Activated CD8-positive, alpha-beta T cell treated with anti-CD3 and anti-CD28 coated beads for 36 hours (primary cell): ENCODE data around the gene CNPY3. TPM values are rescaled to one million over a fixed set of nuclear protein-coding genes. Genes with fewer than 3 reads are reported as not detected.

Experiments
- ATAC-seq: fragments of 200-7000 bp; cut with Tn5 transposase; one replicate; pipeline ENCODE4 v1.10.0; 2021; ENCODE audit warnings: mild to moderate bottlenecking, moderate library complexity
- CTCF ChIA-PET: fragments of 350-600 bp; sonication (Branson Sonifier 250); formaldehyde crosslinking; loops from one replicate; lab custom pipeline; 2021; ENCODE audit warnings: antibody characterized with exemption; lab: Charles Lee
- POLR2A ChIA-PET: fragments of 350-600 bp; sonication (Branson Sonifier 250); formaldehyde crosslinking; loops from one replicate; lab custom pipeline; 2021; ENCODE audit warnings: antibody characterized with exemption; lab: Charles Lee
- DNase-seq: peaks from one replicate; pipeline ENCODE4 v3.0.0-alpha.2; 2020
- H3K27ac Mint-ChIP-seq: one replicate; pipeline ENCODE4 v1.8.0; 2021; ENCODE audit warnings: mild to moderate bottlenecking, mixed read lengths
- H3K27me3 Mint-ChIP-seq: one replicate; pipeline ENCODE4 v1.8.0; 2021; ENCODE audit warnings: mixed read lengths
- H3K36me3 Mint-ChIP-seq: one replicate; pipeline ENCODE4 v1.8.0; 2021; ENCODE audit warnings: low read depth, mixed read lengths
- H3K4me1 Mint-ChIP-seq: one replicate; pipeline ENCODE4 v1.8.0; 2021; ENCODE audit warnings: low read depth, mixed read lengths
- H3K4me3 Mint-ChIP-seq: one replicate; pipeline ENCODE4 v1.8.0; 2021; ENCODE audit warnings: mild to moderate bottlenecking, moderate library complexity, mixed read lengths
- H3K9me3 Mint-ChIP-seq: one replicate; pipeline ENCODE4 v1.8.0; 2021; ENCODE audit warnings: mixed read lengths
- intact Hi-C: fragments of 100-400 bp; cut with micrococcal nuclease; formaldehyde crosslinking; loops from one replicate; pipeline ENCODE4 v1.10.0; 2022
- total RNA-seq, 2 experiments: library from RNA; stranded (reverse); gene quantifications; one replicate each; pipeline ENCODE4 v1.2.3, GENCODE V29; 2021
- TF ChIP-seq, protein P1 (sequence below): fragments of 200-600 bp; IDR thresholded peaks from one replicate; pipeline ENCODE4 v1.8.0; 2022; ENCODE audit warnings: antibody characterized with exemption, mild to moderate bottlenecking

Gene CNPY3
- total RNA-seq, 2 experiments from 2014 or later, result 46.2 to 46.8 TPM

DNA sequence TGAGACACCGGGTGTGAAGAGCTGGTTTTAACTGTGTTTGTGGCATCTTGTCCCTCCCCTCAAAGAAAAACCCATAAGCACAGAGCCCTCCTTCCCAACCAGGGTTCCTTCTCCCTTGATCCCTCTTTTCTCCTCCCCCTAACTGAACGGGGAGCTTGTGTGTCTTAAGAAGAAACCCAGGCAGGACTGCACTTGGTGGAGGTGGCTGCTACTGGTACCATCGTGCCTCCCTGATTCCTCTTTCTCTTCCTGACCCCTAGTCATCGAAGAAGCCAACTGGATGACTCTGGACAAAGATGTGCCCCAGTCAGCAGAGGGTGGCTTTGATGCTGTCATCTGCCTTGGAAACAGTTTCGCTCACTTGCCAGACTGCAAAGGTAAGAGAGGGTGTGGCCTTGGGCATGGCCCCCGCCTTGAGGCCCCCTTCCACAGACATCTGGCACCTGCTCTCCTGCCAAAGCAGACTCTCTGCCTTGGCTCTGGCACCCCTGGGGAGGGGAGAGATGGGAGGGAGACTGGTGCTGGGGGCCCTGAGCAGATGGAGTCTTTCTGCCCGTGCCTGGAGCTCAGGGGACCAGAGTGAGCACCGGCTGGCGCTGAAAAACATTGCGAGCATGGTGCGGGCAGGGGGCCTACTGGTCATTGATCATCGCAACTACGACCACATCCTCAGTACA, 33.4 kb downstream of the CNPY3 start:
- no peak for DNase-seq
- ChIA-PET POLR2A (no interaction called here), CTCF (interaction anchor here (1.0 to 1.3 kb wide), 2 partner anchors 58 to 181 kb away, joined by 4 read pairs; partner anchors contain the start of gene RRP36)
- no peaks in the 10 kb centered on the region for H3K9me3 Mint-ChIP-seq
- TF ChIP-seq, protein P1, sequence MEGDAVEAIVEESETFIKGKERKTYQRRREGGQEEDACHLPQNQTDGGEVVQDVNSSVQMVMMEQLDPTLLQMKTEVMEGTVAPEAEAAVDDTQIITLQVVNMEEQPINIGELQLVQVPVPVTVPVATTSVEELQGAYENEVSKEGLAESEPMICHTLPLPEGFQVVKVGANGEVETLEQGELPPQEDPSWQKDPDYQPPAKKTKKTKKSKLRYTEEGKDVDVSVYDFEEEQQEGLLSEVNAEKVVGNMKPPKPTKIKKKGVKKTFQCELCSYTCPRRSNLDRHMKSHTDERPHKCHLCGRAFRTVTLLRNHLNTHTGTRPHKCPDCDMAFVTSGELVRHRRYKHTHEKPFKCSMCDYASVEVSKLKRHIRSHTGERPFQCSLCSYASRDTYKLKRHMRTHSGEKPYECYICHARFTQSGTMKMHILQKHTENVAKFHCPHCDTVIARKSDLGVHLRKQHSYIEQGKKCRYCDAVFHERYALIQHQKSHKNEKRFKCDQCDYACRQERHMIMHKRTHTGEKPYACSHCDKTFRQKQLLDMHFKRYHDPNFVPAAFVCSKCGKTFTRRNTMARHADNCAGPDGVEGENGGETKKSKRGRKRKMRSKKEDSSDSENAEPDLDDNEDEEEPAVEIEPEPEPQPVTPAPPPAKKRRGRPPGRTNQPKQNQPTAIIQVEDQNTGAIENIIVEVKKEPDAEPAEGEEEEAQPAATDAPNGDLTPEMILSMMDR, result no peak
- intact Hi-C loops, result no loop called here
- ATAC-seq, result no peak
- no peak overlapping the region for H3K27ac Mint-ChIP-seq
- no peak overlapping the region for H3K4me3 Mint-ChIP-seq
- no peaks in the 10 kb centered on the region for H3K27me3 Mint-ChIP-seq
- peaks cover 8% of the 10 kb centered on the region for H3K4me1 Mint-ChIP-seq
- H3K36me3 Mint-ChIP-seq, result peaks cover 2% of the 10 kb centered on the region

DNA sequence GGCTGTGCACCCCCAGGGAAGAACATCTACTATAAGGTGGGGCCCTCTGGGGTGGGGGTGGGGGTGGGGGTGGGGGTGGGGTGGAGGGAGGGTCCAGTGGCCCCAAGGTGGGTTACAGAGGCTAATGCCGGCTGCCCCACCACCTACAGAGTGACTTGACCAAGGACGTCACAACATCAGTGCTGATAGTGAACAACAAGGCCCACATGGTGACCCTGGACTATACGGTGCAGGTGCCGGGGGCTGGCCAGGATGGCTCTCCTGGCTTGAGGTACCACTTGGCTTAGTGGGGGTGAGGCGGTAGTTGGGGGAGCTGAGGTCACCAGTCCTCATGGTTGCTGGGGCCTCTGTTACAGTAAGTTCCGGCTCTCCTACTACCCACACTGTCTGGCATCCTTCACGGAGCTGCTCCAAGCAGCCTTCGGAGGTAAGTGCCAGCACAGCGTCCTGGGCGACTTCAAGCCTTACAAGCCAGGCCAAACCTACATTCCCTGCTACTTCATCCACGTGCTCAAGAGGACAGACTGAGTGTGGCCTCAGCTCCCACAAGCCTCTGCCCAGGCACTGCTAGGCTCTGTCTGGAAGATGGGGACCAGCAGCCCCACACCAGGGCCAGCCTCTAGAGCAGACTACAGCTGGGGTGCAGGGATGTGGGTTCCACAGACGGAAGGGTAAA, 34.0 kb downstream of the CNPY3 start:
- no peak for DNase-seq
- CTCF ChIA-PET, result interaction anchor here (0.5 to 1.3 kb wide), 3 partner anchors 58 to 369 kb away, joined by 3 to 4 read pairs (median 4); partner anchors contain the start of gene RRP36
- Mint-ChIP-seq H3K27me3 (no peaks in the 10 kb centered on the region), H3K27ac (no peak overlapping the region), H3K9me3 (no peaks in the 10 kb centered on the region), H3K36me3 (peaks cover 2% of the 10 kb centered on the region), H3K4me1 (peaks cover 8% of the 10 kb centered on the region), H3K4me3 (no peak overlapping the region)
- peak; percentile 12 for ATAC-seq
- intact Hi-C loops, result no loop called here
- TF ChIP-seq, protein P1, result no peak
- POLR2A ChIA-PET, result interaction anchor here (3.0 kb wide), 1 partner anchor 15 kb away, joined by 12 read pairs; the partner anchor contains the start of gene PEX6

DNA sequence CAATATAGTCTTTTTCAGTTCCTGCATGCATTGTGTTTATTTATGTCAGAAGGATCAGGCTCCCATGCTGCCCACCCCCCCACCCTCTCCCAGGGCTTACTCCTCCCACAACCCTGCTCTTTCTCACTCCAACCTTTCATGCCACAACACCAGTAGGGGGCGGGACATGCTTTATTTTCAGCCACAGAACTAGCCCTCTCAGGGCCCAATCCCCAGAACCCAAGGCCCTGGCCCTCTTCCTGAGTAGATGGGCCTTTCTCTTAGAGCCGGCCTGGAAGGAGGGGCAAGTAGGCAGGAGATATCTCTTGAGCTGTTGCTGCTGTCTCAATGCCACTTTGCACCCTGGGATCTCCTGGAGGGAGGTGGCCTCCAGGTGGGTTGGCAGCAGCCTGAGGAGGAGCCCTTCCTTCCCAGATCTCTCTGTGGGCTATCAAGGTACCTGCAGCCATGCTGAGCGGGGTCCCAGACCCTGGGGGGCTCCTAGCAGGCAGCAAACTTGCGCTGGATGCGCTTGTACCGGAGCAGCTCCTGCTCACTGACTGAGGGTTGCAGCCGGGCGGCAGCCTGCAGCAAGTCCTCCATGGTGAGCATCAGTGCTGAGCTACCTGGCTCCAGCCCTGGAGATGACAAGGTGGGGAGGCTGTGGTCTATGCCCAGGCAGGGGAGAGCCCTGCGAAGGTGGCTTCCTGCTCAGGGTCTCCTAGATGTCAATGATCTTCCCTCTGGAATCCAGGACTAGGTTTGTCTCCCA, 34.8 kb downstream of the CNPY3 start:
- Mint-ChIP-seq H3K9me3 (no peaks in the 10 kb centered on the region), H3K27me3 (no peaks in the 10 kb centered on the region), H3K36me3 (peaks cover 2% of the 10 kb centered on the region), H3K27ac (no peak overlapping the region), H3K4me3 (no peak overlapping the region), H3K4me1 (peaks cover 8% of the 10 kb centered on the region)
- CTCF ChIA-PET, result interaction anchor here (0.5 to 1.5 kb wide), 6 partner anchors 11 to 370 kb away, joined by 3 to 5 read pairs (median 3); no protein-coding TSS in a partner anchor
- DNase-seq (peak; percentile 74), ATAC-seq (peak; percentile 73)
- intact Hi-C loops, result no loop called here
- TF ChIP-seq, protein P1, result peak; percentile 21
- POLR2A ChIA-PET, result interaction anchor here (0.9 to 3.0 kb wide), 4 partner anchors 11 to 34 kb away, joined by 3 to 12 read pairs (median 4); partner anchors contain the start of genes PEX6 and PPP2R5D

DNA sequence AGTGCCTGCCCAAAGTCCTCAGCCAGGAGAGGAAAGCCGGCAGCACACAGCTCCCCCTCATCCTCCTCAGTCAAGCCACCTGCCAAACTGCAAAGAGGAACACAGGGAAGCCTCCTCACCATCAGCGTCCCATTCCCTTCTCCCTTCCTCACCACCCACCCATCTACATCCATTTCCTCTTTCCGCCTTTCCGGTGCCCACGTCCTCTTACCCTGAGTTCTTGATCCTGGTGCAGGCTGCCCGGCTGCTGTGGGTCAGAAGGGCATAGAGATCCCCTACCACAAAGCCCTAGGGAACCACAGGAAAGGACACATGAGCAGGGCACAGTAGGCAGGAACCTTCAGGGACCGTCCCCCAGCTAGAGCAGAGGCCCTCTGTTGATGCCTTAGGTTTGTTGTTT, 37.3 kb downstream of the CNPY3 start:
- Mint-ChIP-seq H3K27me3 (no peaks in the 10 kb centered on the region), H3K36me3 (peaks cover 2% of the 10 kb centered on the region), H3K9me3 (no peaks in the 10 kb centered on the region), H3K4me3 (no peak overlapping the region), H3K27ac (no peak overlapping the region), H3K4me1 (peaks cover 10% of the 10 kb centered on the region)
- intact Hi-C loops, result no loop called here
- POLR2A ChIA-PET, result interaction anchor here (1.4 kb wide), 1 partner anchor 73 kb away, joined by 3 read pairs; no protein-coding TSS in a partner anchor
- TF ChIP-seq, protein P1, result no peak
- CTCF ChIA-PET, result no interaction called here
- DNase-seq, result no peak
- no peak for ATAC-seq
